ENCODE data around the gene PTPN7.
"Not testable (repeated sequence)": the region's sequence is repeated elsewhere in the genome, so short reads cannot be mapped to it uniquely, and the experiment has no call there.

PTPN7 gene

DNA sequence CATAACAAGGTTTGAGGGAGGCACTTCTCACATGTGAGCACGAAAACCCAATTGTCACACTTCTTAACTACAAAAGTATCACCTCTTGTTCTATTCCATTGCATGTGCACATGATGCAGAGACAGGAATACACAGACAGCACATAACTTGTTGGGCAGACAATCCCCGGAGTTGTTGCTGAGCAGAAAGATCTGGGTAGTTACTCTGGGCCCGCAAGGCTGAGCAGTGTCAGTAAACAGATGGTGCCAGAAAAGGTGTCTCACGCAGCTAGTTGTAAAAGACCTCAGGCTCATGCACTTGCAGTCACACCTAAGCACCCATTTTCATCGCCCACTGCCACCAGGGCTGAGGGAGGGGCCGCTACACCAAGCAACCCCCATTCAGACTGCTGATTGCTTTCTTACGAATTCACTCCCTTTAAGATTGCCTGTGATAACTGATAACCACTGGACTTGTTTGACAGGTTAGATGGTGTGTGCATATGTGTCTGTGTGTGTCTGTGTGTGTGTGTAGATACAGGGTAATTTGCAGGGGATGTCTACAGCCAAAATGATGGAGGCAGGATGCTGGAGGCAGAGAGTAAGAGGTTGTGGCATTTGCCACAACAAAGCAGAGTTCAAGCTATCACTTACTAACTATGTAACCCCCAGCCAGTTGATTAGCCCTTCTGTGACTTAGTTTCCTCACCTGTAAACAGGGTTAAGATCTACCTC, 37.4 kb upstream of the PTPN7 start:
- TF ChIP-seq, protein P1, sequence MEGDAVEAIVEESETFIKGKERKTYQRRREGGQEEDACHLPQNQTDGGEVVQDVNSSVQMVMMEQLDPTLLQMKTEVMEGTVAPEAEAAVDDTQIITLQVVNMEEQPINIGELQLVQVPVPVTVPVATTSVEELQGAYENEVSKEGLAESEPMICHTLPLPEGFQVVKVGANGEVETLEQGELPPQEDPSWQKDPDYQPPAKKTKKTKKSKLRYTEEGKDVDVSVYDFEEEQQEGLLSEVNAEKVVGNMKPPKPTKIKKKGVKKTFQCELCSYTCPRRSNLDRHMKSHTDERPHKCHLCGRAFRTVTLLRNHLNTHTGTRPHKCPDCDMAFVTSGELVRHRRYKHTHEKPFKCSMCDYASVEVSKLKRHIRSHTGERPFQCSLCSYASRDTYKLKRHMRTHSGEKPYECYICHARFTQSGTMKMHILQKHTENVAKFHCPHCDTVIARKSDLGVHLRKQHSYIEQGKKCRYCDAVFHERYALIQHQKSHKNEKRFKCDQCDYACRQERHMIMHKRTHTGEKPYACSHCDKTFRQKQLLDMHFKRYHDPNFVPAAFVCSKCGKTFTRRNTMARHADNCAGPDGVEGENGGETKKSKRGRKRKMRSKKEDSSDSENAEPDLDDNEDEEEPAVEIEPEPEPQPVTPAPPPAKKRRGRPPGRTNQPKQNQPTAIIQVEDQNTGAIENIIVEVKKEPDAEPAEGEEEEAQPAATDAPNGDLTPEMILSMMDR (conservative IDR thresholded peaks at IDR 0.05), result no peak
- H3K27ac ChIP-seq, result peak overlapping the region; percentile 54

GRCh38 chr1:202194328-202194648, 33.9 kb upstream of the PTPN7 start:
- TF ChIP-seq, protein P1 (conservative IDR thresholded peaks at IDR 0.05), result no peak
- H3K27ac ChIP-seq, result no peak overlapping the region

GRCh38 chr1:202193614-202194327, 33.4 kb upstream of the PTPN7 start, which contains the start of gene LGR6:
TSS of gene LGR6 (plus strand) at chr1:202193799. CDS start at chr1:202193990, 191 bp downstream.
- TF ChIP-seq, protein P1 (conservative IDR thresholded peaks at IDR 0.05), result no peak; the same call in 1 of the 2 replicates
- no peak within 1 kb of the TSS for H3K27ac ChIP-seq

DNA sequence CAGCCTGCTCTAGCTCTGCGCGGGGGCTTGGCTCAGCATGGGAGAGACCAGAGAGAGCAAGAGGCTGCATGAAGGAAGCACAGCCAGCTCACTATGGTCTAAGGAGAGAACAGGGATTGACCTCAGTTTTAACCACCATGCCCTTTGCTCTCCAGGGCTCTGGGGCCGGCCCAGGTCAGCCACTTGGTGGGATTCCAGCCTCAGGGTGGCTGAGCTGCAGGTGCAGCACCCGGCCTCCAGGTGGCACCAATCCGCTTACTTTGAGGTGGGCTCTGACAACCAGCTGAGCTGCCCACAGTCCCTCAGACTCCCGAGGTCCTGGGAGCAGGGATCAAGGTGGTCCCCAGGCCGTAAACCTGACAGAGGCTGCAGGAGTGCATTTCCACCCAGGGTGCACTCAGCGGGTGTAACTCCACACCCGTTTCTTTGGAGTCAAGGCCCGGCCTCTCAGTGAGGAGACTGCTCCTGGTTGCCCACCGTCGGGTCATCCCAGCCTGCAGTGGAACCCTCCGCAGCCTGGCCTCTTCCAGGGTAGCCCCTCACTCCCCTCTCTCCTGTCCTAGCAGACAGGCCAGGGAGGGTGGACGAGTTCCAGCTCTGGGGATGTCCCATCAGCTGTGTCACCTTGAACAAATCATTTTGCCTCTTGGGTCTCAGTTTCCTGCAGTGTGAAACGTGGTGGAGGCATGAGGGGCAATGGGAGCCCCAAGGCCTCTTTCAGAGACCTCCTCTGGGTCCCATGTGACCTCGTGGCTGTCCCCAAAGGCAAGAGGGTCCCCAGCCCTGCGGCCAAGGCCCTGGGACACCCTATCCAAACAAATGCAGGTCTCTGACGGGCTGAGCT, 32.6 kb upstream of the PTPN7 start:
- TF ChIP-seq, protein P1 (conservative IDR thresholded peaks at IDR 0.05), result peak; percentile 84
- no peak overlapping the region for H3K27ac ChIP-seq

GRCh38 chr1:202191391-202191790, 31.0 kb upstream of the PTPN7 start:
- not testable (repeated sequence) for H3K27ac ChIP-seq

- TF ChIP-seq, protein P1 (conservative IDR thresholded peaks at IDR 0.05), result no peak
- H3K27ac ChIP-seq, result no peak overlapping the region
Measured at GRCh38 chr1:202189918-202190715, 29.7 kb upstream of the PTPN7 start.

DNA sequence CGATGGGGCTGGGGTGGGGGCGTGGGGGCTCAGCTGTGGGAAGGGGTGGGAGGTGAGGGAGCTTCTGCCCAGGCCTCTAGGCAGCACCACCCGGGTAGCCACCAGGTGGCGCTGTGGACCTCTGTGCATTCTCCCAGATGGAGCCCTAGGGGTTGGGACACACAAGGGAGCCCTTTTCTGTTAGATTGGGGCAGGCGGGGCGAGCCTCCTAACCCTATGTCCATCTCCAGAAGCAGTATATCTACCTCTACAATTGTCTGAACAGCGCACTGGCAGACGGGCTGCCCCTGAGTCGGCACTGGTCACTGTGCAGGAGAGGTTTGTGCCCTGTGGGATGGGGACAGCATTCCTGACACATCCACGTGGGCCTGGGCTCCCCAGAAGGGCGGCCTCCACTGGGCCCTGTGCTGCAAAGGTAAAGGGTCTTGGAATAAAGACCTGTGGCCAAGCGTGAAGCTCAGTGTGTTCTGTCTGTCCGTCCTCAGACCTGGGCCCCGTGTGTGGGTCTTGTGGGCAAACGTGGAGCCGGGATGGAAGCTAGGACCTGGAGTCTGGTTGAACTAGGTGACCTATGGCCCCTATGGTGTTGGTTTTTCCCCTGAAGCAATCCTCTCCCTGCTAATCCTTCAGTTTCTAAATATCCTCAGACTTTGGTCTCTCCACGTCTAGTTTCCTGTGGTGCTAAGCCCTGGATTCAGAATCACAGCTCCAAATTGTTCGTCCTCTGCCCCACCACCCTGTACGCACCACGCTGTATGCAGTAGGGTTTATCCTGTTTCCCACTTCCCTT, 28.8 kb upstream of the PTPN7 start:
- no peak overlapping the region for H3K27ac ChIP-seq
- TF ChIP-seq, protein P1 (conservative IDR thresholded peaks at IDR 0.05), result peak; percentile 86
